IMR-90 (cell line): ENCODE data around the gene SLC25A11. TPM values are rescaled to one million over a fixed set of nuclear protein-coding genes. Genes with fewer than 3 reads are reported as not detected.

Experiments
- ATAC-seq: fragments of 200-7000 bp; cut with Tn5 transposase; 2 replicates; pipeline ENCODE4 v1.9.1; 2020; ENCODE audit warnings: low read depth, mild to moderate bottlenecking, moderate library complexity
- BruUV-seq: library from RNA; stranded (reverse); fragments of 400-500 nt; replicated peaks from 2 replicates; lab custom pipeline; 2021; lab: Mats Ljungman, UMichigan
- CTCF ChIA-PET: fragments of 300-600 bp; formaldehyde crosslinking; extraction: SDS; loops from one replicate; lab custom pipeline; 2021; ENCODE audit warnings: antibody characterized with exemption; lab: Yijun Ruan, JAX
- POLR2A ChIA-PET: fragments of 300-600 bp; sonication (Branson Sonifier 250); formaldehyde crosslinking; loops from one replicate; lab custom pipeline; 2022; ENCODE audit warnings: antibody characterized with exemption; ENCODE audit not compliant: unreplicated experiment; lab: Charles Lee
- DNase-seq: peaks from one replicate; pipeline ENCODE4 v3.0.0; 2013
- H2AFZ ChIP-seq: replicated peaks from 2 replicates; pipeline ENCODE3; 2013; ENCODE audit warnings: low read length, mild to moderate bottlenecking; ENCODE audit not compliant: poor library complexity
- H2AK5ac ChIP-seq: 2 replicates; pipeline ENCODE4 v1.6.1; 2013; ENCODE audit warnings: low read depth, low read length, inconsistent platforms
- H2AK9ac ChIP-seq: replicated peaks from 2 replicates; pipeline ENCODE3; 2013; ENCODE audit warnings: mild to moderate bottlenecking, low read depth, low read length, moderate library complexity; ENCODE audit not compliant: poor library complexity
- H2BK120ac ChIP-seq: 2 replicates; pipeline ENCODE4 v1.6.1; 2013; ENCODE audit warnings: low read depth, low read length, inconsistent platforms
- H2BK15ac ChIP-seq: 3 replicates; pipeline ENCODE4 v1.6.1; 2013; ENCODE audit warnings: low read depth, low read length, inconsistent platforms
- H2BK20ac ChIP-seq: 2 replicates; pipeline ENCODE4 v1.6.1; 2013; ENCODE audit warnings: low read depth, mild to moderate bottlenecking, inconsistent platforms, low read length, moderate library complexity
- H2BK5ac ChIP-seq: 2 replicates; pipeline ENCODE4 v1.6.1; 2013; ENCODE audit warnings: mild to moderate bottlenecking, low read depth, low read length, inconsistent platforms; ENCODE audit not compliant: poor library complexity, severe bottlenecking
- H3K14ac ChIP-seq: replicated peaks from 2 replicates; pipeline ENCODE4 v1.6.1; 2013; ENCODE audit warnings: low read depth, low read length, inconsistent platforms
- H3K18ac ChIP-seq: 2 replicates; pipeline ENCODE4 v1.6.1; 2013; ENCODE audit warnings: low read depth, low read length, control low read depth
- H3K23ac ChIP-seq: 2 replicates; pipeline ENCODE4 v1.6.1; 2013; ENCODE audit warnings: low read depth, low read length, inconsistent platforms
- H3K27ac ChIP-seq: 2 replicates; pipeline ENCODE4 v1.5.1; 2013; ENCODE audit warnings: mild to moderate bottlenecking, control low read depth, low read length; ENCODE audit not compliant: insufficient read depth
- H3K27me3 ChIP-seq: 2 replicates; pipeline ENCODE4 v1.6.1; 2013; ENCODE audit warnings: low read length; ENCODE audit not compliant: control insufficient read depth, insufficient read depth
- H3K36me3 ChIP-seq: 2 replicates; pipeline ENCODE4 v1.6.1; 2013; ENCODE audit warnings: low read length, mixed read lengths; ENCODE audit not compliant: control insufficient read depth, insufficient read depth
- H3K4ac ChIP-seq: 2 replicates; pipeline ENCODE4 v1.6.1; 2013; ENCODE audit warnings: low read depth, low read length, inconsistent platforms
- H3K4me1 ChIP-seq: 2 replicates; pipeline ENCODE4 v1.6.1; 2013; ENCODE audit warnings: low read length, mixed read lengths; ENCODE audit not compliant: control insufficient read depth, insufficient read depth
- H3K4me2 ChIP-seq: 2 replicates; pipeline ENCODE4 v1.6.1; 2013; ENCODE audit warnings: low read depth, mild to moderate bottlenecking, control low read depth, low read length, moderate library complexity
- H3K4me3 ChIP-seq: 2 replicates; pipeline ENCODE4 v1.5.1; 2013; ENCODE audit warnings: low read depth, mild to moderate bottlenecking, control low read depth, low read length, moderate library complexity; ENCODE audit not compliant: insufficient read depth
- H3K56ac ChIP-seq: 2 replicates; pipeline ENCODE4 v1.6.1; 2013; ENCODE audit warnings: low read length, inconsistent platforms; ENCODE audit not compliant: insufficient read depth; ENCODE audit errors: extremely low read depth
- H3K79me1 ChIP-seq, 2 experiments: 2 replicates each; pipeline ENCODE4 v1.6.1; 2013; ENCODE audit warnings: low read length in 2 of 2, inconsistent platforms in 1 of 2, low read depth in 1 of 2
- H3K9ac ChIP-seq: 2 replicates; pipeline ENCODE4 v1.6.1; 2013; ENCODE audit warnings: low read depth, low read length, control low read depth
- H3K9me1 ChIP-seq: 2 replicates; pipeline ENCODE4 v1.6.1; 2013; ENCODE audit warnings: low read length, inconsistent platforms; ENCODE audit not compliant: insufficient read depth
- H3K9me3 ChIP-seq: 2 replicates; pipeline ENCODE4 v1.6.1; 2013; ENCODE audit warnings: low read length; ENCODE audit not compliant: control insufficient read depth, insufficient read depth
- H4K20me1 ChIP-seq: 2 replicates; pipeline ENCODE4 v1.6.1; 2013; ENCODE audit warnings: low read length, inconsistent platforms; ENCODE audit not compliant: insufficient read depth
- H4K5ac ChIP-seq: 2 replicates; pipeline ENCODE4 v1.6.1; 2013; ENCODE audit warnings: mild to moderate bottlenecking, low read depth, low read length, control low read depth
- H4K8ac ChIP-seq, 2 experiments: 2 replicates each; pipeline ENCODE4 v1.6.1; 2013; ENCODE audit warnings: low read depth in 2 of 2, low read length in 2 of 2, control low read depth in 1 of 2, inconsistent platforms in 1 of 2
- H4K91ac ChIP-seq: 2 replicates; pipeline ENCODE4 v1.6.1; 2013; ENCODE audit warnings: low read depth, low read length, inconsistent platforms; ENCODE audit not compliant: insufficient read depth
- CHD1 ChIP-seq: IDR thresholded peaks from 2 replicates; pipeline ENCODE4 v1.6.1; 2012; ENCODE audit warnings: low read depth, low read length, improper control_type of control experiment
- WGBS, 2 experiments: methylation state at CpG; one replicate each; pipeline versions ENCODE4 v1.1.5 to v1.1.7; 2013; ENCODE audit warnings: missing lambda C conversion rate in 2 of 2; ENCODE audit not compliant: insufficient read length in 1 of 2; ENCODE audit errors: extremely low coverage in 2 of 2; 5-methylcytosine and 5-hydroxymethylcytosine counted together
- dilution Hi-C: fragments of 300-500 bp; cut with HindIII; formaldehyde crosslinking; loops from one replicate; pipeline ENCODE4 v1.14.3; 2018; ENCODE audit warnings: low sequenced_read_pairs; ENCODE audit not compliant: unreplicated experiment
- in situ Hi-C: fragments of 300-500 bp; cut with MboI; formaldehyde crosslinking; loops from 3 replicates; pipeline ENCODE4 v1.14.3; 2019; ENCODE audit warnings: low sequenced_read_pairs, inconsistent platforms, mixed read lengths
- intact Hi-C: fragments of 100-400 bp; cut with micrococcal nuclease; formaldehyde crosslinking; loops from 2 replicates; pipeline ENCODE4 v1.10.0; 2022
- polyA plus RNA-seq, 3 experiments: library from polyadenylated mRNA; depleted of rRNA; stranded (reverse); fragments of >200 nt; gene quantifications; 2 replicates each; pipeline ENCODE4 v1.2.3, GENCODE V29; 2012; ENCODE audit warnings: low replicate concordance in 1 of 3
- total RNA-seq: library from RNA; depleted of rRNA; stranded (reverse); fragments of >200 nt; gene quantifications from 2 replicates; pipeline ENCODE4 v1.2.3, GENCODE V29; 2012

SLC25A11 gene
- total and polyA plus RNA-seq, 2 of the 4 experiments (the other 2 are of a cell fraction), result 35.0 to 62.2 TPM

GRCh38 chr17:4958102-4958501, 18.3 kb upstream of the SLC25A11 start:
- H4K8ac ChIP-seq, result no peak overlapping the region
- no peak overlapping the region for H2BK15ac ChIP-seq
- H3K4me2 ChIP-seq, result no peak overlapping the region
- H3K9me1 ChIP-seq, result peaks cover 14% of the 10 kb centered on the region; the same call in 1 of the 2 replicates
- no peak overlapping the region for H2BK5ac ChIP-seq
- no peaks in the 10 kb centered on the region for H3K9me3 ChIP-seq
- no peak overlapping the region for H3K4me3 ChIP-seq
- H3K36me3 ChIP-seq, result peaks cover 20% of the 10 kb centered on the region
- no peak overlapping the region for H2AK5ac ChIP-seq
- H3K18ac ChIP-seq, result no peak overlapping the region
- no peaks in the 10 kb centered on the region for H4K20me1 ChIP-seq
- H2BK120ac ChIP-seq, result no peak overlapping the region
- no peak overlapping the region for H3K56ac ChIP-seq
- peaks cover 9% of the 10 kb centered on the region for H3K4me1 ChIP-seq
- BruUV-seq, result no TSS peak
- H3K23ac ChIP-seq, result no peak overlapping the region
- no peak overlapping the region for H3K14ac ChIP-seq
- no peak overlapping the region for H2AFZ ChIP-seq
- H3K27me3 ChIP-seq, result no peaks in the 10 kb centered on the region
- H2BK20ac ChIP-seq, result no peak overlapping the region
- no peak overlapping the region for H2AK9ac ChIP-seq
- H4K91ac ChIP-seq, result no peak overlapping the region
- ChIA-PET POLR2A (interaction anchor here (1.1 kb wide), 1 partner anchor 8 kb away, joined by 3 read pairs; no protein-coding TSS in a partner anchor), CTCF (no interaction called here)
- H3K27ac ChIP-seq, result no peak overlapping the region
- in situ Hi-C loops, result no loop called here
- peaks cover 3 to 23% of the 10 kb centered on the region in 2 experiments; a peak in 3 of 4 replicates for H3K79me1 ChIP-seq
- dilution Hi-C loops, result no loop called here
- ATAC-seq (no peak), DNase-seq (no peak)
- no peak overlapping the region for H4K5ac ChIP-seq
- intact Hi-C loops, result no loop called here
- no peak for TF ChIP-seq CHD1
- 92% methylated on average over 2 of the region's 3 CpGs; no CpG with 5 or more reads in 1 of the 2 experiments for WGBS, 2 experiments
- no peak overlapping the region for H3K4ac ChIP-seq
- H3K9ac ChIP-seq, result no peak overlapping the region
